ENCODE results near the gene SBK2.

SBK2 gene

GRCh38 chr19:55527197-55528029 lies 9.5 kb downstream of the SBK2 start:
- peak in 1 of 3 donors; percentile 39 for DNase-seq
- Histone ChIP-seq H3K4me1 (ENCODE audit: control extremely low read depth in 1 of 4, control insufficient read depth in 4 of 4, insufficient read depth in 4 of 4, low read length in 3 of 4) (peaks cover 0 to 14% (median 5%) of the 10 kb centered on the region in 4 experiments), H3K4me3 (ENCODE audit: control insufficient read depth in 1 of 7, extremely low read depth in 1 of 7, insufficient read depth in 4 of 7, low read depth in 2 of 7, low read length in 6 of 7) (no peak overlapping the region), H3K27me3 (replicated peaks in 2 of 5; ENCODE audit: control insufficient read depth in 4 of 5, insufficient read depth in 5 of 5, low read length in 4 of 5) (no peaks in the 10 kb centered on the region), H3K36me3 (ENCODE audit: control insufficient read depth in 4 of 4, insufficient read depth in 4 of 4, low read length in 3 of 4) (no peaks in the 10 kb centered on the region), H3K9me3 (ENCODE audit: control extremely low read depth in 1 of 5, control insufficient read depth in 4 of 5, insufficient read depth in 2 of 5, low read depth in 1 of 5, low read length in 4 of 5) (no peaks in the 10 kb centered on the region), H3K27ac (ENCODE audit: insufficient read depth in 1 of 2, low read depth in 1 of 2, low read length in 2 of 2, poor library complexity in 1 of 2, severe bottlenecking in 2 of 2) (no peak overlapping the region)
- 84% methylated on average over 20 of the region's 22 CpGs for WGBS (ENCODE audit: insufficient coverage)
- ChIA-PET POLR2A (no interaction called here), CTCF (no interaction called here)

GRCh38 chr19:55526216-55527196 lies 10.4 kb downstream of the SBK2 start:
- H3K27ac ChIP-seq (ENCODE audit: insufficient read depth in 1 of 2, low read depth in 1 of 2, low read length in 2 of 2, poor library complexity in 1 of 2, severe bottlenecking in 2 of 2) = no peak overlapping the region
- no peaks in the 10 kb centered on the region for H3K9me3 ChIP-seq (ENCODE audit: control extremely low read depth in 1 of 5, control insufficient read depth in 4 of 5, insufficient read depth in 2 of 5, low read depth in 1 of 5, low read length in 4 of 5)
- no peak overlapping the region for H3K4me3 ChIP-seq (ENCODE audit: control insufficient read depth in 1 of 7, extremely low read depth in 1 of 7, insufficient read depth in 4 of 7, low read depth in 2 of 7, low read length in 6 of 7)
- H3K27me3 ChIP-seq (replicated peaks in 2 of 5; ENCODE audit: control insufficient read depth in 4 of 5, insufficient read depth in 5 of 5, low read length in 4 of 5) = no peaks in the 10 kb centered on the region
- peaks cover 0 to 14% (median 5%) of the 10 kb centered on the region in 4 experiments for H3K4me1 ChIP-seq (ENCODE audit: control extremely low read depth in 1 of 4, control insufficient read depth in 4 of 4, insufficient read depth in 4 of 4, low read length in 3 of 4)
- ChIA-PET CTCF (interaction anchor here (0.7 to 1.3 kb wide), 2 partner anchors 22 to 80 kb away, joined by 3 read pairs; no protein-coding TSS in a partner anchor), POLR2A (interaction anchor here (1.0 kb wide), 1 partner anchor 79 kb away, joined by 3 read pairs; the partner anchor contains the start of gene ZNF865)
- peak; percentile 71 to 91 (median 86) for DNase-seq
- no peaks in the 10 kb centered on the region for H3K36me3 ChIP-seq (ENCODE audit: control insufficient read depth in 4 of 4, insufficient read depth in 4 of 4, low read length in 3 of 4)
- WGBS (ENCODE audit: insufficient coverage) = 38% methylated on average over 25 of the region's 35 CpGs

- CTCF ChIA-PET = interaction anchor here (0.7 to 1.3 kb wide), 2 partner anchors 21 to 81 kb away, joined by 3 read pairs; no protein-coding TSS in a partner anchor
These were observed 11.4 kb downstream of the SBK2 start for GRCh38 chr19:55525289-55526101.

GRCh38 chr19:55520691-55521292 lies 16.1 kb downstream of the SBK2 start:
- ChIA-PET CTCF (no interaction called here), POLR2A (no interaction called here)
- Histone ChIP-seq H3K9me3 (ENCODE audit: control extremely low read depth in 1 of 5, control insufficient read depth in 4 of 5, insufficient read depth in 2 of 5, low read depth in 1 of 5, low read length in 4 of 5) (no peaks in the 10 kb centered on the region), H3K4me1 (ENCODE audit: control extremely low read depth in 1 of 4, control insufficient read depth in 4 of 4, insufficient read depth in 4 of 4, low read length in 3 of 4) (peaks cover 0 to 10% (median 4%) of the 10 kb centered on the region in 4 experiments), H3K27ac (ENCODE audit: insufficient read depth in 1 of 2, low read depth in 1 of 2, low read length in 2 of 2, poor library complexity in 1 of 2, severe bottlenecking in 2 of 2) (no peak overlapping the region), H3K4me3 (ENCODE audit: control insufficient read depth in 1 of 7, extremely low read depth in 1 of 7, insufficient read depth in 4 of 7, low read depth in 2 of 7, low read length in 6 of 7) (no peak overlapping the region), H3K36me3 (ENCODE audit: control insufficient read depth in 4 of 4, insufficient read depth in 4 of 4, low read length in 3 of 4) (no peaks in the 10 kb centered on the region), H3K27me3 (replicated peaks in 2 of 5; ENCODE audit: control insufficient read depth in 4 of 5, insufficient read depth in 5 of 5, low read length in 4 of 5) (no peaks in the 10 kb centered on the region)
- 91% methylated on average over 12 of the region's 14 CpGs for WGBS (ENCODE audit: insufficient coverage)
- peak in 2 of 3 donors; percentile 20 to 44 for DNase-seq

More at GRCh38 chr19:55525289-55526101, 11.4 kb downstream of the SBK2 start:
- Histone ChIP-seq H3K27me3 (replicated peaks in 2 of 5; ENCODE audit: control insufficient read depth in 4 of 5, insufficient read depth in 5 of 5, low read length in 4 of 5) (no peaks in the 10 kb centered on the region), H3K36me3 (ENCODE audit: control insufficient read depth in 4 of 4, insufficient read depth in 4 of 4, low read length in 3 of 4) (no peaks in the 10 kb centered on the region), H3K4me1 (ENCODE audit: control extremely low read depth in 1 of 4, control insufficient read depth in 4 of 4, insufficient read depth in 4 of 4, low read length in 3 of 4) (peaks cover 0 to 14% (median 5%) of the 10 kb centered on the region in 4 experiments), H3K4me3 (ENCODE audit: control insufficient read depth in 1 of 7, extremely low read depth in 1 of 7, insufficient read depth in 4 of 7, low read depth in 2 of 7, low read length in 6 of 7) (no peak overlapping the region), H3K9me3 (ENCODE audit: control extremely low read depth in 1 of 5, control insufficient read depth in 4 of 5, insufficient read depth in 2 of 5, low read depth in 1 of 5, low read length in 4 of 5) (no peaks in the 10 kb centered on the region), H3K27ac (ENCODE audit: insufficient read depth in 1 of 2, low read depth in 1 of 2, low read length in 2 of 2, poor library complexity in 1 of 2, severe bottlenecking in 2 of 2) (no peak overlapping the region)
- no peak for DNase-seq
- POLR2A ChIA-PET = interaction anchor here (1.0 kb wide), 1 partner anchor 80 kb away, joined by 3 read pairs; the partner anchor contains the start of gene ZNF865
- 85% methylated on average over 22 of the region's 29 CpGs for WGBS (ENCODE audit: insufficient coverage)

- Histone ChIP-seq H3K9me3 (ENCODE audit: control extremely low read depth in 1 of 5, control insufficient read depth in 4 of 5, insufficient read depth in 2 of 5, low read depth in 1 of 5, low read length in 4 of 5) (no peaks in the 10 kb centered on the region), H3K27ac (ENCODE audit: insufficient read depth in 1 of 2, low read depth in 1 of 2, low read length in 2 of 2, poor library complexity in 1 of 2, severe bottlenecking in 2 of 2) (no peak overlapping the region), H3K4me3 (ENCODE audit: control insufficient read depth in 1 of 7, extremely low read depth in 1 of 7, insufficient read depth in 4 of 7, low read depth in 2 of 7, low read length in 6 of 7) (no peak overlapping the region), H3K4me1 (ENCODE audit: control extremely low read depth in 1 of 4, control insufficient read depth in 4 of 4, insufficient read depth in 4 of 4, low read length in 3 of 4) (peaks cover 0 to 7% (median 4%) of the 10 kb centered on the region in 4 experiments), H3K27me3 (replicated peaks in 2 of 5; ENCODE audit: control insufficient read depth in 4 of 5, insufficient read depth in 5 of 5, low read length in 4 of 5) (no peaks in the 10 kb centered on the region), H3K36me3 (ENCODE audit: control insufficient read depth in 4 of 4, insufficient read depth in 4 of 4, low read length in 3 of 4) (no peaks in the 10 kb centered on the region)
- ChIA-PET CTCF (no interaction called here), POLR2A (no interaction called here)
- 93% methylated on average over 9 of the region's 10 CpGs for whole genome bisulfite sequencing (ENCODE audit: insufficient coverage)
- peak; percentile 12 to 60 (median 43) for DNase-seq
These were observed 17.3 kb downstream of the SBK2 start for GRCh38 chr19:55519451-55520311.
